ENCODE results near the gene ARHGAP24. TPM values are rescaled to one million over a fixed set of nuclear protein-coding genes. Genes with fewer than 3 reads are reported as not detected.
A peak's percentile ranks its signal among the peaks of the same experiment; 100 is the strongest.

Gene ARHGAP24
- total RNA-seq, 1 experiment from 2014 or later: 65.1 TPM

DNA sequence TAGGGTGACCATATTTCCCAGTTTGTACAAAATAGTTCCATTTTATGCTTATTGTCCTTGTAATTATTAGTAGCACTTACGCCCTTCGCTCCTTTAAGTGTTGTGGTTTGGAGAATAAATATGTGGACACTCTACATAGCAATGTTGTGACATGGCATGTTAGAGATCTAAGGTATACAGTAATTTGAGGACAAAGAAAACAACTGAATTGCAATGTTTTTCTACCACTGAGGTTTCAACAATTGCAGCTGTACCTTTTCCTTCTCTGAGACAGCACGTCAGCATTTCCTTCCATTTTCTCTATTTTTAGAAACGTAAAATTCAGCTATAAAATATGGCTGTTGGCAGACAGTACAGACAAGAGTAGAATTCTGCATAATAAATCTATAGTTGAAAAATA, 561.8 kb downstream of the ARHGAP24 start:
- DNase-seq: no peak
- H3K4me1 ChIP-seq (ENCODE audit: low read length): no peaks in the 10 kb centered on the region
- peaks cover 12% of the 10 kb centered on the region; the same call in 1 of the 2 replicates for H3K36me3 ChIP-seq (ENCODE audit: insufficient read depth, low read length)
- 0 out of 2 replicates have a peak, but pooled peaks cover 9% of the 10 kb centered on the region for H3K79me2 ChIP-seq (ENCODE audit: low read length)
- no peaks in the 10 kb centered on the region for H4K20me1 ChIP-seq (ENCODE audit: insufficient read depth, low read depth, low read length)
- H3K9ac ChIP-seq (ENCODE audit: low read length): no peak overlapping the region
- H3K27ac ChIP-seq (ENCODE audit: low read length): no peak overlapping the region
- H3K4me2 ChIP-seq (ENCODE audit: low read depth, low read length, poor library complexity, severe bottlenecking): no peak overlapping the region
- no peaks in the 10 kb centered on the region for H3K9me2 ChIP-seq (replicated peaks; ENCODE audit: insufficient read depth, low read length)
- no peak overlapping the region for H2AFZ ChIP-seq (ENCODE audit: low read length)
- no peaks in the 10 kb centered on the region for H3K27me3 ChIP-seq (ENCODE audit: low read length)
- H3K4me3 ChIP-seq (ENCODE audit: low read length): no peak overlapping the region
- no peaks in the 10 kb centered on the region for H3K9me3 ChIP-seq (ENCODE audit: low read length)

- no peaks in the 10 kb centered on the region for H3K9me2 ChIP-seq (replicated peaks; ENCODE audit: insufficient read depth, low read length)
- H3K36me3 ChIP-seq (ENCODE audit: insufficient read depth, low read length): peaks cover 18% of the 10 kb centered on the region; the same call in 1 of the 2 replicates
- H3K4me1 ChIP-seq (ENCODE audit: low read length): no peaks in the 10 kb centered on the region
- no peak overlapping the region for H3K27ac ChIP-seq (ENCODE audit: low read length)
- 0 out of 2 replicates have a peak, but pooled peaks cover 9% of the 10 kb centered on the region for H3K79me2 ChIP-seq (ENCODE audit: low read length)
- no peak for DNase-seq
- H2AFZ ChIP-seq (ENCODE audit: low read length): no peak overlapping the region
- H3K4me2 ChIP-seq (ENCODE audit: low read depth, low read length, poor library complexity, severe bottlenecking): no peak overlapping the region
- H3K9me3 ChIP-seq (ENCODE audit: low read length): no peaks in the 10 kb centered on the region
- H3K9ac ChIP-seq (ENCODE audit: low read length): no peak overlapping the region
- no peaks in the 10 kb centered on the region for H4K20me1 ChIP-seq (ENCODE audit: insufficient read depth, low read depth, low read length)
- H3K27me3 ChIP-seq (ENCODE audit: low read length): no peaks in the 10 kb centered on the region
- no peak overlapping the region for H3K4me3 ChIP-seq (ENCODE audit: low read length)
These were observed 563.1 kb downstream of the ARHGAP24 start for GRCh38 chr4:86038037-86038436.

DNA sequence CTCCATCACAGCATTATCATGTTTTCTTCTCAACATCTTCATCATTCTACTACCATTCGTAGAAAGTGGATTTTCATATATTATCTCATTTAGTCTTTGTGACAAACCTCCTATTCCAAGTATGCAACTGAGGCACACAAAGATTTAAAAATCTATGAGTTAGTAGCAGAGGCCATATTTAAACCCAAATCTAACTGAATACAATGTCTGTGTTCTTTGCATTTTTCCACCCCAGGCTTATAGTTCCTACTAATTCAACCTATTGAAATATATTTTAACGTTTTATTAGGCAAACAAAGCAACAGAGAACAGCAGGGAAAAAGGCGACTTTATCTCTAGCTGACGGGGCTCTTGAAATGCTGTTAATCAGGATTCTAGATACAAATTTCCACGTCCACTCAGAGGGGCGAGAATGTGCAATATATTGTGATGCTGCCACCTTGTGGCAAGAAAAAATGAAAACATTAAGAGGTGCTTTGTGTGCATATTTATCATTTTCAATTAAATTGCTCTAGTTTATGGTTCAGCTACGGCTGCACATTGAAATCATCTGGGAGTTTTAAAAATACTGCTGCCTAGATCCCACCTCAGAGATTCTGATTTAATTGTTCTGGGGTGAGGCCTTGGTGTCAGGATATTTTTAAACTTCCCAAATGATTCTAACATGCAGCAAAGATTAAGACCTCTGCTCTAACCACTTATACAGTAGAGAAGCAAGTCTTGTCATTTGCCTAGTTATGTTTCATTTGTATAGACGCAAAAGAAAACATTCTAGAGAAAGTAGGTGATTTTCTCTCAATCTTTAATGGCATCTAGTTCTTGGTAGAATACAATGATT, 569.0 kb downstream of the ARHGAP24 start:
- no peak overlapping the region for H2AFZ ChIP-seq (ENCODE audit: low read length)
- 0 out of 2 replicates have a peak overlapping the region, but pooled peaks have one; percentile 22 for H3K9ac ChIP-seq (ENCODE audit: low read length)
- peak; percentile 90 for DNase-seq
- no peaks in the 10 kb centered on the region for H4K20me1 ChIP-seq (ENCODE audit: insufficient read depth, low read depth, low read length)
- peak overlapping the region; percentile 51 for H3K27ac ChIP-seq (ENCODE audit: low read length)
- no peaks in the 10 kb centered on the region for H3K9me2 ChIP-seq (replicated peaks; ENCODE audit: insufficient read depth, low read length)
- no peaks in the 10 kb centered on the region for H3K9me3 ChIP-seq (ENCODE audit: low read length)
- H3K36me3 ChIP-seq (ENCODE audit: insufficient read depth, low read length): 0 out of 2 replicates have a peak, but pooled peaks cover 7% of the 10 kb centered on the region
- no peaks in the 10 kb centered on the region for H3K27me3 ChIP-seq (ENCODE audit: low read length)
- H3K79me2 ChIP-seq (ENCODE audit: low read length): 0 out of 2 replicates have a peak, but pooled peaks cover 5% of the 10 kb centered on the region
- H3K4me3 ChIP-seq (ENCODE audit: low read length): no peak overlapping the region
- peaks cover 33% of the 10 kb centered on the region for H3K4me1 ChIP-seq (ENCODE audit: low read length)
- H3K4me2 ChIP-seq (ENCODE audit: low read depth, low read length, poor library complexity, severe bottlenecking): peak overlapping the region; percentile 54

DNA sequence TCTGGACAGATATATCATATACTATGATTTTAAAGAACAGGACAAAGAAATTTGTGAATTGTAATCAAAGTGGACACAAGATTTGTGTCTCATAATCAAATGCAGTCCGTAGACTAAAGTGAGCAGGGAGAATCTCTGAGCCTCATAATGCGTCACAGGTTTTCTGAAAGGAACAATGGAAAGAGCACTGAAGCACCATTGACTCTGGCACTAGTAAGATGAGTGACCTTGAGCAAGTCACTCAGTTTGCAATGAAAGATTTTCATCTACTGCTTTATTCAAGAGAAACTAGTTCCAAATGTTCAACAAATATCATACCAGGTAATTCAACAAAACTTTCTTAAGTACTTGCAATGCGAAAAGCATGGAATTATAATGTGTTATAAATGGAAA, 569.6 kb downstream of the ARHGAP24 start:
- H3K9ac ChIP-seq (ENCODE audit: low read length): 0 out of 2 replicates have a peak overlapping the region, but pooled peaks have one; percentile 22
- 0 out of 2 replicates have a peak, but pooled peaks cover 5% of the 10 kb centered on the region for H3K79me2 ChIP-seq (ENCODE audit: low read length)
- DNase-seq: no peak
- H3K27ac ChIP-seq (ENCODE audit: low read length): peak overlapping the region; percentile 51
- no peak overlapping the region for H3K4me3 ChIP-seq (ENCODE audit: low read length)
- peak overlapping the region; percentile 54 for H3K4me2 ChIP-seq (ENCODE audit: low read depth, low read length, poor library complexity, severe bottlenecking)
- H4K20me1 ChIP-seq (ENCODE audit: insufficient read depth, low read depth, low read length): no peaks in the 10 kb centered on the region
- H3K27me3 ChIP-seq (ENCODE audit: low read length): no peaks in the 10 kb centered on the region
- H3K36me3 ChIP-seq (ENCODE audit: insufficient read depth, low read length): 0 out of 2 replicates have a peak, but pooled peaks cover 7% of the 10 kb centered on the region
- H3K9me2 ChIP-seq (replicated peaks; ENCODE audit: insufficient read depth, low read length): no peaks in the 10 kb centered on the region
- H3K4me1 ChIP-seq (ENCODE audit: low read length): peaks cover 33% of the 10 kb centered on the region
- no peaks in the 10 kb centered on the region for H3K9me3 ChIP-seq (ENCODE audit: low read length)
- no peak overlapping the region for H2AFZ ChIP-seq (ENCODE audit: low read length)

GRCh38 chr4:86048426-86048825, 573.5 kb downstream of the ARHGAP24 start:
- H3K9ac ChIP-seq (ENCODE audit: low read length): no peak overlapping the region
- H3K4me3 ChIP-seq (ENCODE audit: low read length): no peak overlapping the region
- no peaks in the 10 kb centered on the region for H4K20me1 ChIP-seq (ENCODE audit: insufficient read depth, low read depth, low read length)
- no peaks in the 10 kb centered on the region for H3K9me3 ChIP-seq (ENCODE audit: low read length)
- H3K36me3 ChIP-seq (ENCODE audit: insufficient read depth, low read length): peaks cover 12% of the 10 kb centered on the region
- H3K4me1 ChIP-seq (ENCODE audit: low read length): peaks cover 29% of the 10 kb centered on the region
- H2AFZ ChIP-seq (ENCODE audit: low read length): no peak overlapping the region
- no peak overlapping the region for H3K4me2 ChIP-seq (ENCODE audit: low read depth, low read length, poor library complexity, severe bottlenecking)
- DNase-seq: no peak
- H3K79me2 ChIP-seq (ENCODE audit: low read length): 0 out of 2 replicates have a peak, but pooled peaks cover 5% of the 10 kb centered on the region
- no peaks in the 10 kb centered on the region for H3K27me3 ChIP-seq (ENCODE audit: low read length)
- no peaks in the 10 kb centered on the region for H3K9me2 ChIP-seq (replicated peaks; ENCODE audit: insufficient read depth, low read length)
- no peak overlapping the region for H3K27ac ChIP-seq (ENCODE audit: low read length)

GRCh38 chr4:86050496-86050895, 575.5 kb downstream of the ARHGAP24 start:
- no peaks in the 10 kb centered on the region for H4K20me1 ChIP-seq (ENCODE audit: insufficient read depth, low read depth, low read length)

More at GRCh38 chr4:86050496-86050895, 575.5 kb downstream of the ARHGAP24 start:
- Histone ChIP-seq H3K9me3 (ENCODE audit: low read length) (no peaks in the 10 kb centered on the region), H3K79me2 (ENCODE audit: low read length) (no peaks in the 10 kb centered on the region), H3K9me2 (replicated peaks; ENCODE audit: insufficient read depth, low read length) (no peaks in the 10 kb centered on the region), H3K4me1 (ENCODE audit: low read length) (peaks cover 12% of the 10 kb centered on the region), H3K4me2 (ENCODE audit: low read depth, low read length, poor library complexity, severe bottlenecking) (no peak overlapping the region), H3K4me3 (ENCODE audit: low read length) (no peak overlapping the region), H2AFZ (ENCODE audit: low read length) (no peak overlapping the region), H3K36me3 (ENCODE audit: insufficient read depth, low read length) (peaks cover 12% of the 10 kb centered on the region), H3K27ac (ENCODE audit: low read length) (no peak overlapping the region), H3K27me3 (ENCODE audit: low read length) (no peaks in the 10 kb centered on the region), H3K9ac (ENCODE audit: low read length) (no peak overlapping the region)
- DNase-seq: no peak

Small RNA genes lying within 50 kb of the gene (small RNA-seq; reads per million reads assigned to genes)
- gene MIR4451: 0.24 reads per million

Data from Karpas-422 (cell line).